Mesothelial cell of epicardium (in vitro differentiated cells): Measurements from ENCODE around the gene SCN4A. TPM values are rescaled to one million over a fixed set of nuclear protein-coding genes. Genes with fewer than 3 reads are reported as not detected.

ENCODE experiments used
- DNase-seq, 2 experiments: peaks; one replicate each; pipeline ENCODE4 v3.0.0; 2021; ENCODE audit warnings: low spot score in 2 of 2; ENCODE audit not compliant: unreplicated experiment in 2 of 2
- H3K27ac Mint-ChIP-seq: 2 replicates; pipeline ENCODE4 v1.8.0; 2021; ENCODE audit warnings: mixed read lengths
- H3K27me3 Mint-ChIP-seq: 2 replicates; pipeline ENCODE4 v1.8.0; 2021; ENCODE audit warnings: low read depth, mixed read lengths
- H3K36me3 Mint-ChIP-seq: 2 replicates; pipeline ENCODE4 v1.8.0; 2021; ENCODE audit warnings: mixed read lengths
- H3K4me1 Mint-ChIP-seq: 2 replicates; pipeline ENCODE4 v1.8.0; 2021; ENCODE audit warnings: mixed read lengths
- H3K4me3 Mint-ChIP-seq: 2 replicates; pipeline ENCODE4 v1.8.0; 2021; ENCODE audit warnings: mild to moderate bottlenecking, moderate library complexity, mixed read lengths
- H3K9me3 Mint-ChIP-seq: 2 replicates; pipeline ENCODE4 v1.8.0; 2021; ENCODE audit warnings: mixed read lengths
- total RNA-seq: library from RNA; stranded (reverse); gene quantifications from 3 replicates; pipeline ENCODE4 v1.2.1, GENCODE V29; 2021
- TF ChIP-seq, protein P1 (sequence below): fragments of 200-600 bp; sonication (generic); IDR thresholded peaks from one replicate; pipeline ENCODE4 v1.5.0; 2021; ENCODE audit warnings: antibody characterized with exemption; ENCODE audit not compliant: unreplicated experiment

SCN4A gene
- total RNA-seq, 1 donor from 2014 or later: 0.51 TPM

DNA sequence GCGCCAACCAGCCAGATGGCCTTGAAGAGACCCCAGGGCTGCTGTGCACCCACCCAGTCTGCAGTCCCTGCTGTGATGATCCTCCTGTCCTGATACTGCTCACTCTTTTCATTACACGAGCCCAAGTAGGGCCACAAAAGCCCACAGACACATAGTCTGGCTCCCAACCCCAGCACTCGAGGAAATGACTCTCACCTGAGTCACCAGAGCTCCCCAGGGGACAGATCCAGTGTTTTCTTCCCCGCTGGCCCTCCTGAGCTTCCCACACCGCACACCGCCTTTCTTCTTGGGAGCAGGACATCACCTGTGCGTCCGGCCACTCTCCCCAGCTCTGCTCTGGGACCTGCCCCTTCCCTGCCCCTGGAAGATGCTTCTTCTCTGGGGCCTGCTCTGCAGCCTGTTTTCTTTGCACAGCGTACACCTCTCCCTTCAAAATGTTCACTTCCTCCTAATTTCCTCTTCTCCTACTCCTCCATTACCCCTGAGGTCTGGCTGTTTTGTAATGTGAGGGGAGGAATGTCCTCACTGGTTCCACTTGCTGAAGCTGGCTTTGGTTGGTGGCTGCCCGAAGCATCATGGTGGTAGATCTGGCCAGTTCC is 2.0 kb upstream of the SCN4A start:
- Mint-ChIP-seq H3K27ac (no peak overlapping the region), H3K4me3 (no peak overlapping the region), H3K27me3 (peaks cover 8% of the 10 kb centered on the region), H3K9me3 (no peaks in the 10 kb centered on the region), H3K4me1 (no peaks in the 10 kb centered on the region), H3K36me3 (no peaks in the 10 kb centered on the region)
- DNase-seq: no peak
- TF ChIP-seq, protein P1, sequence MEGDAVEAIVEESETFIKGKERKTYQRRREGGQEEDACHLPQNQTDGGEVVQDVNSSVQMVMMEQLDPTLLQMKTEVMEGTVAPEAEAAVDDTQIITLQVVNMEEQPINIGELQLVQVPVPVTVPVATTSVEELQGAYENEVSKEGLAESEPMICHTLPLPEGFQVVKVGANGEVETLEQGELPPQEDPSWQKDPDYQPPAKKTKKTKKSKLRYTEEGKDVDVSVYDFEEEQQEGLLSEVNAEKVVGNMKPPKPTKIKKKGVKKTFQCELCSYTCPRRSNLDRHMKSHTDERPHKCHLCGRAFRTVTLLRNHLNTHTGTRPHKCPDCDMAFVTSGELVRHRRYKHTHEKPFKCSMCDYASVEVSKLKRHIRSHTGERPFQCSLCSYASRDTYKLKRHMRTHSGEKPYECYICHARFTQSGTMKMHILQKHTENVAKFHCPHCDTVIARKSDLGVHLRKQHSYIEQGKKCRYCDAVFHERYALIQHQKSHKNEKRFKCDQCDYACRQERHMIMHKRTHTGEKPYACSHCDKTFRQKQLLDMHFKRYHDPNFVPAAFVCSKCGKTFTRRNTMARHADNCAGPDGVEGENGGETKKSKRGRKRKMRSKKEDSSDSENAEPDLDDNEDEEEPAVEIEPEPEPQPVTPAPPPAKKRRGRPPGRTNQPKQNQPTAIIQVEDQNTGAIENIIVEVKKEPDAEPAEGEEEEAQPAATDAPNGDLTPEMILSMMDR: no peak

DNA sequence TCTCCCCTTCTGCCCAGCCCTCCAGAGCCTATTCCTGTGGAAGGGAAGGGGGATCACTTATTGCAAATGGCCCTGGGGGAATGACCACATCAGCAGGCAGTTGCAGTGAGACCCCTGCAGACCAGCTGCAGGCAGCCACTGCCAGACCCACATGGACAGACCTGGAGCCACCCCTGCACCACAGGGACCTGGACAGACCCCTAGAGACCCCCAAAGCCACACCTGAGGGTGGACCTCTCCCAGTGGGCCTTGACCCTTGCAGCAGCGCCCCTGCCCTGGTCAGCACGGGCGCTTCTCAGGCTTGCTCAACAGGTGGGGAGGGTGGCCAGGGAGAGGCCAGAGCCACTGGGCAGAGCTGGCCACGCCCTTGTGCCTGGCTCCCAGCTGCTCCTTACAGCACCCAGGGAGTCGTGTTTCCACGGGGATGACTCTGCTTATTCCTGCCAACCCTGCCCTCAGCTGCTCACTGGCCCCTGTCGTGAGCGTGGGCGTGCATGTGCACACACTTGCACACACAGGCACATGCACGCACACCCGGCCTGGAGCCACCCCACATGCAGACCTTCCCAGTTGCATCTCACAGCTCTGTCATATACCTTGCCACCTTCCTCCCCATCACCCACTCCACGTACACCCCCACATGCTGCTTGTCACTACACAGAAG is 1.3 kb upstream of the SCN4A start:
- no peaks in the 10 kb centered on the region for H3K9me3 Mint-ChIP-seq
- no peaks in the 10 kb centered on the region for H3K4me1 Mint-ChIP-seq
- no peak overlapping the region for H3K27ac Mint-ChIP-seq
- H3K27me3 Mint-ChIP-seq: peaks cover 8% of the 10 kb centered on the region
- H3K4me3 Mint-ChIP-seq: no peak overlapping the region
- no peaks in the 10 kb centered on the region for H3K36me3 Mint-ChIP-seq
- TF ChIP-seq, protein P1: no peak
- no peak for DNase-seq

DNA sequence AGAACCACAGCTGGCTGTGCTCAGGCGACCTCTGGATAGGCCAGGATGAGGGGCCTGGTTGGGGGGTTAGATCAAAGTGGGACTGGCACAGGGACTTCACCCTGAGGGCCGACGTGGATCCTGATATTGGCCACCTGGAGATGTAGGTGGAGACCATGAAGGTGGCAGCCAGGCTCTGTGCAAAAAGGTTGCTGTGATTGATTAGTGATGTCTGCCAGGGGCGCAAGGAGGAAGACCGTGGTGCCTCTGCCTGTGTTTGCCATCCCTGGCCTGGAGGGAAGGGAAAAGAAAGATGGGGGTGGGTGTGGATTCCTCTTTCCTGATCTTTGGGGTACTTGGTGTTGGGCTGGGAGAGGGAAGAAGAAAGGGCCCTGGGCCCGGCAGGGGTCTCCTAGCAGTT is 529 bp upstream of the SCN4A start:
- no peak for DNase-seq
- no peak overlapping the region for H3K4me3 Mint-ChIP-seq
- H3K4me1 Mint-ChIP-seq: no peaks in the 10 kb centered on the region
- H3K36me3 Mint-ChIP-seq: no peaks in the 10 kb centered on the region
- no peak overlapping the region for H3K27ac Mint-ChIP-seq
- peaks cover 11% of the 10 kb centered on the region for H3K27me3 Mint-ChIP-seq
- H3K9me3 Mint-ChIP-seq: no peaks in the 10 kb centered on the region
- TF ChIP-seq, protein P1: no peak

DNA sequence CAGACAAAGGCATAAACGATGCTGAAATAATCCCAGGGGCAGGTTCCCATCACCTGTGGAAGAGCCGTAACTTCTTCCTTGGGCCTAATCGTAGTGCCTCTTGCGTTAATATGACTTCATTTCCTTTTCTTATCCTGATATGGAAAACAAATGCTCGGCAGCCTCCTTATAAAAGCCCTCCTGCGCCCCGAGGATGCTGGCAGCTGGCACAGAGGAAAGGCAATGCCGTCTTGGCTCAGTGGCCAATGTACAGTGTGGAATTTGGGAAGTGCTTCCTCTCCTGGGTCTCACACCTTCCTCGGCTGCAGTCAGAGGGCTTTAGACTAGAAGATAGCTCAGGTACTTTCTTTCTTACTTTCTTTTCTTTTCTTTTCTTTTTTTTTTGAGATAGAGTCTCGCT is 3.4 kb downstream of the SCN4A start:
- H3K9me3 Mint-ChIP-seq: no peaks in the 10 kb centered on the region
- TF ChIP-seq, protein P1: no peak
- no peak overlapping the region for H3K4me3 Mint-ChIP-seq
- H3K4me1 Mint-ChIP-seq: no peaks in the 10 kb centered on the region
- peaks cover 17% of the 10 kb centered on the region for H3K27me3 Mint-ChIP-seq
- H3K36me3 Mint-ChIP-seq: no peaks in the 10 kb centered on the region
- no peak overlapping the region for H3K27ac Mint-ChIP-seq
- DNase-seq: no peak

DNA sequence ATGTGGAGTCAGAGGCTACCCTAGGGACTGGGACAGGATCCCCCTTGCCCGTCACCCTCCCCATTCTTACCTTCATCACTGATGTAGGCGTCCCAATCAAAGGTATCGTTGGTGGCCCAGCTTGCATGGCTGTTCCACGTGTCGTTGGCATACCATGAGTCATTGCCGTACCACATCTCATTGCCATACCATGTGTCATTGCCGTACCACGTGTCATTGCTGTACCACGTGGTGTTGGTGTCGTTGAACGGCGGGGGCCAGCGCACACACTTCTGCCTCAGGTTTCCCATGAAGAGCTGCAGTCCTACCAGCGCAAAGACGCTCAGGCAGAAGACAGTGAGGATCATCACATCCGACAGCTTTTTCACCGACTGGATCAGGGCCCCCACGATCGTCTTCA is 4.8 kb downstream of the SCN4A start:
- no peaks in the 10 kb centered on the region for H3K9me3 Mint-ChIP-seq
- peaks cover 18% of the 10 kb centered on the region for H3K27me3 Mint-ChIP-seq
- no peak overlapping the region for H3K27ac Mint-ChIP-seq
- TF ChIP-seq, protein P1: no peak
- no peak overlapping the region for H3K4me3 Mint-ChIP-seq
- no peak for DNase-seq
- H3K36me3 Mint-ChIP-seq: no peaks in the 10 kb centered on the region
- H3K4me1 Mint-ChIP-seq: no peaks in the 10 kb centered on the region
